Activated CD8-positive, alpha-beta memory T cell treated with anti-CD3 and anti-CD28 coated beads, Interleukin-2, amount 50 U/mL, for 4 hours (primary cell): ENCODE measurements around the gene STARD3NL.
"Not testable (repeated sequence)": the region's sequence is repeated elsewhere in the genome, so short reads cannot be mapped to it uniquely, and the experiment has no call there.

Experiments used
- DNase-seq: peaks from one replicate; pipeline ENCODE4 v3.0.0-alpha.2; 2020

The STARD3NL gene

GRCh38 chr7:38224392-38224791, 46.3 kb downstream of the STARD3NL start:
- no peak for DNase-seq

- no peak for DNase-seq
Observed at GRCh38 chr7:38229386-38229785, 51.3 kb downstream of the STARD3NL start.

GRCh38 chr7:38229884-38230642, 52.0 kb downstream of the STARD3NL start:
- DNase-seq = no peak

GRCh38 chr7:38232502-38233366, 54.7 kb downstream of the STARD3NL start:
- peak; percentile 74 for DNase-seq

DNA sequence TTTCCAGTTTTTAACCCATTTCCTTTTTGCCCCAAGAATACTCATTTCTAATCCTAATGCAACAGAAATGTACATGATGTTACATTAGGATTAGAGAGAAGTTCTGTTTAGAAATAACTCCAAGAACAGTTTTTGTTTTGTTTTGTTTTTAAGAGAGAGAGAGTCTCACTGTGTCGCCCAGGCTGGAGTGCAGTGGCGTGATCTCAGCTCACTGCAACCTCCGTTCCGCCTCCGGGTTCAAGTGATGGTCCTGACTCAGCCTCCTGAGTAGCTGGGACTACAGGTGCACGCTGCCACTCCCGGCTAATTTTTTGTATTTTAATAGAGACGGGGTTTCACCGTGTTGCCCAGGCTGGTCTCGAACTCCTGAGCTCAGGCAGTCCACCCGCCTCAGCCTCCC, 56.7 kb downstream of the STARD3NL start:
- not testable (repeated sequence) for DNase-seq

GRCh38 chr7:38235606-38236005, 57.6 kb downstream of the STARD3NL start:
- DNase-seq = no peak

- not testable (repeated sequence) for DNase-seq
Observed at GRCh38 chr7:38239129-38239528, 61.1 kb downstream of the STARD3NL start.

DNA sequence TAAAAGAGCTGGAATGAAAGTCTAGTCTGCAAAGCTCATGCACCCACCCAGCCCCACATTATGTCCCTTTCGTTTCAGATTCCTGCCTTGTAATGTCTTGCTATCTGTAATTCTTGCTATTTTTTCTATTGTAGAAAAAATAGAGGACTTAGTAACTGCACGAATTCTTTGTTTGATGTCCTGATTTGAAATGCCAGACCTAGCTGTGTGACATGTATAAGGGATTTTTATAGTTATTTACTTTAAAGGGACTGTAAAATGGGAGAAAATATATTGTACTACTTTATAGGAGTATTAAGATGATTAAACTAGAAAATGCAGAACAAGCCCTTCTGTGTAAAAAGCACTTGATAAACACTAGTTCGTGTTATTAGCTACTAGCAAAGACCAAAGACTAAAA, 63.0 kb downstream of the STARD3NL start:
- DNase-seq = no peak

DNA sequence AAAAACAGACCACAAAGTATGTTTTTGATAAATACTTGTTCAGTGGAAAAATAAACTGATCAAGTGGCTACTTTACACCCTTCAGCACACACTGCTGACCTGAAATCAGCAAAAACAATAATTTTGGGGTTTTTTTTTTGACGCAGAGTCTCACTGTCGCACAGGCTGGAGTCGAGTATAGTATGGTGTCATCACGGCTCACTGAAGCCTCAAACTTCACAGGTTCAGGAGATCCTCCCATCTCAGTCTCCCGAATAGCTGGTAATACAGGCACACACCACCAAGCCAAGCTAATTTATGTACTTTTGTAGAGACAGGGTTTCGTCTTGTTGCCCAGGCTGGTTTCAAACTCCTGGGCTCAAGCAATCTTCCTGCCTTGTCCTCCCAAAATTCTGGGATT, 64.8 kb downstream of the STARD3NL start:
- DNase-seq = no peak

- DNase-seq = not testable (repeated sequence)
Observed at GRCh38 chr7:38243345-38243744, 65.3 kb downstream of the STARD3NL start.

DNA sequence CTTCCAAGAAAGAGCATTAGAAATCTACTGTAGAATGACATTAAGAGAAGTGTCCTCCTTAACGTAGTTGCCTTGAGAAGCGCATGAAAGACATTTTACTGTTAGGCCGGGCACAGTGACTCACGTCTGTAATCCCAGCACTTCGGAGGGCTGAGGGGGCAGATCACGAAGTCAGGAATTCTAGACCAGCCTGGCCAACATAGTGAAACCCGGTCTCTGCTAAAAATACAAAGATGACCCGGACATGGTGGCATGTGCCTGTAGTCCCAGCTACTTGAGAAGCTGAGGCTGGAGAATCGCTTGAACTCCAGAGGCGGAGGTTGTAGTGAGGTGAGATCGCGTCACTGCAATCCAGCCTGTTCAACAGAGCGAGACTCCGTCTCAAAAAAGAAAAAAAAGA, 66.5 kb downstream of the STARD3NL start:
- DNase-seq = no peak

DNA sequence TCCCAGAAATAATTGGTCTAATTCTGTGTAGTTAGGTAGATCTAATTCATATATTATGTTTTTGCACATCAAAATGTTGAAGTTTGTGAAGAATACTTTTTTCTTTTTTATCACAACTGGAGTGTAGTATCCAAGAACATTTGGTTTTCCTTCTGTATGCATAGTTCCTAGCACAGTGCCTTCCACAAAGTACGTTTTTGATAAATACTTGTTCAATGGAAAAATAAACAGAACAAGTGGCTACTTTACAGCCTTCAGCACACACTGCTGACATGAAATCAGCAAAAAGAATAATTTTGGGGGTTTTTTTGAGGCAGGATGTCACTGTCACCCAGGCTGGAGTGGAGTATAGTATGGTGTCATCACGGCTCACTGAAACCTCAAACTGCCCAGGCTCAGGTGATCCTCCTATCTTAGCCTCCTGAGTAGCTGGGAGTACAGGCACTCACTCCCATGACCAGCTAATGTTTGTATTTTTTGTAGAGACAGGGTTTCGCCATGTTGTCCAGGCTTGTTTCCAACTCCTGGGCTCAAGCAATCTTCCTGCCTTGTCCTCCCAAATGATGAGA, 67.4 kb downstream of the STARD3NL start:
- no peak for DNase-seq

- DNase-seq = no peak
Observed at GRCh38 chr7:38248069-38248567, 70.1 kb downstream of the STARD3NL start.

DNA sequence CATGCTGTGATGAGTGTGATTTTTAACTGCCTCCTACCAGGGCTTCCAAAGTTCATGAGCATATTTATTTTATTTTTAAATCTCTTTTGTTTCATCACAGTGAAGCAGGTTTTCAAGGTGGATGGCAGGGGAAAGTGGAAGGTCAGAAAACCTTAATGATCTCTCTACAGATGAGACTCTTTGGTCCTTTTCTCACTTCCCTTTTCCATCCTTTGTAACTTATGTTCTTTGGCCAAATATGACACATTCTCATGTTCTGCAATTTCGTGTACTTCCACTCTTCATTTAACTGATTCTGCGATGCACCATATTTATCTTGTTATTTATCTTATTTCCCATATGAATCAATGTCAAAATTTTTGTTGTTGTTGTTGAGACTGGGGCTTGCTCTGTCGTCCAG, 71.8 kb downstream of the STARD3NL start:
- DNase-seq = not testable (repeated sequence)

GRCh38 chr7:38257350-38257677, 79.3 kb downstream of the STARD3NL start:
- no peak for DNase-seq

DNA sequence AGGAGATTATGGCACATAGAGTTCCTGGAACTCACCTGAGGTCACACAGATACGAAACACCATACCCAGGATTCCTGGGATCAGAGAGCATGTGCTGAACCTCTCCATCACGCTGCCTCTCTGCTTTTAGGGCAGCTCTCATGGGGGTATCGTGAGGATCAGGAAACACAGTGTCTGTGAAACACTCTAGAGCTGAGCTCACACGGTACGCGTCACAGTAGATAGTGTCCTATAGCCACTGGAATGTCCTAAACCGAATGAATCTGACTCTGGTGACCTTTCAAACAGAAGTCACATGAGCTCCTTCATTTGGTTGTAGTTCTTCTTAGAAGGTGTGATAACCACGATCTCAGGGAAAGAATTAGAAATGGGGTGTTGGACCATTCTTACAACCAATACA, 81.1 kb downstream of the STARD3NL start:
- not testable (repeated sequence) for DNase-seq

- not testable (repeated sequence) for DNase-seq
Observed at GRCh38 chr7:38261601-38262000, 83.6 kb downstream of the STARD3NL start.

GRCh38 chr7:38262026-38262425, 84.0 kb downstream of the STARD3NL start:
- DNase-seq = not testable (repeated sequence)

DNA sequence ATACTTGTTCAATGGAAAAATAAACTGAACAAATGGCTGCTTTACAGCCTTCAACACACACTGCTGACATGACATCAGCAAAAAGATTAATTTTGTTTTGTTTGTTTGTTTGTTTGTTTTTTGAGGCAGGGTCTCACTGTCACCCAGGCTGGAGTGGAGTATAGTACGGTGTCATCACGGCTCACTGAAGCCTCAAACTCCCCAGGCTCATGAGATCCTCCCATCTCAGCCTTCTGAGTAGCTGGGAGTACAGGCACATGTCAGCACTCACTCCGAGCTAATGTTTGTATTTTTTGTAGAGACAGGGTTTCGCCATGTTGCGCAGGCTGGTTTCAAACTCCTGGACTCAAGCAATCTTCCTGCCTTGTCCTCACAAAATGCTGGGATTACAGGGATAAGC, 84.5 kb downstream of the STARD3NL start:
- DNase-seq = no peak

GRCh38 chr7:38263274-38263673, 85.2 kb downstream of the STARD3NL start:
- DNase-seq = not testable (repeated sequence)

- not testable (repeated sequence) for DNase-seq
Observed at GRCh38 chr7:38264602-38265001, 86.6 kb downstream of the STARD3NL start.

DNA sequence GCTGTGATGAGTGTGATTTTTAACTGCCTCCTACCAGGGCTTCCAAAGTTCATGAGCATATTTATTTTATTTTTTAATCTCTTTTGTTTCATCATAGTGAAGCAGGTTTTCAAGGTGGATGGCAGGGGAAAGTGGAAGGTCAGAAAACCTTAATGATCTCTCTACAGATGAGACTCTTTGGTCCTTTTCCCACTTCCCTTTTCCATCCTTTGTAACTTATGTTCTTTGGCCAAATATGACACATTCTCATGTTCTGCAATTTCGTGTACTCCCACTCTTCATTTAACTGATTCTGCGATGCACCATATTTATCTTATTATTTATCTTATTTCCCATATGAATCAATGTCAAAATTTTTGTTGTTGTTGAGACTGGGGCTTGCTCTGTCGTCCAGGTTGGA, 87.9 kb downstream of the STARD3NL start:
- not testable (repeated sequence) for DNase-seq

DNA sequence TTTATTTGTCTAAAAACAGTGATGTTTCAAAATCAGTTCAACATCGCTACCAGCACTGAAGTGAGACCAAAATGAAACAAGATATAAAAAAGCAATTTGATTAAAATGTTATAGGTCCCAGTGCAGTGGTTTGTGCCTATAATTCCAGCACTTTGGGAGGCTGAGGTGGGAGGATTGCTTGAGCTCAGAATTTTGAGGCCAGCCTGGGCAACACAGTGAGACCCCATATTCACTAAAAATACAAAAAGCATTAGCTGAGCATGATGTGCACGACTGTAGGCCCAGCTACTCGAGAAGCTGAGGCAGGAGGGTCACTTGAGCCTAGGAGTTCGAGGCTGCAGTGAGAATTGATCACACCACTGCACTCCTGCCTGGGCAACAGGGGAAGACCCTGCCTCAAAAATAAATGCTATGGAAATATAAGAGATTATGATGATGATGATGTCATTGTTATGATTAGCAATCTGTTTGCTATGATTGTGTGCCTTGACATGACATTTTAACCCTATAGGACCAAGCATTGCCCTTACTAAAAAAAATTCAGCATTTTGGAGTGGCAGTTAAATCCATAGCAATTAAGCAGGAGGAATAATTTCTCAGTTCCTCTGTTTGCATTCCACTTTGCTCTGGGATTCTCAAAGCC, 91.8 kb downstream of the STARD3NL start:
- DNase-seq = not testable (repeated sequence)
